Thoracic aorta (tissue), 2 donors: ENCODE data around the gene HSPA1B. TPM values are rescaled to one million over a fixed set of nuclear protein-coding genes. Genes with fewer than 3 reads are reported as not detected.
"Not testable (repeated sequence)": the region's sequence is repeated elsewhere in the genome, so short reads cannot be mapped to it uniquely, and the experiment has no call there.

Experiments used
- ATAC-seq: fragments of 150-250 bp; one replicate; pipeline ENCODE4 v1.8.0; 2017; ENCODE audit warnings: low read depth; ENCODE audit not compliant: insufficient number of reproducible peaks, low FRiP score
- DNase-seq: peaks from one replicate; pipeline ENCODE4 v3.0.0-alpha.2; 2020; ENCODE audit warnings: low spot score
- H3K27ac ChIP-seq, 2 donors: fragments of 200-600 bp; sonication (generic); 1 replicate in 1 of 2; 2 replicates in 1 of 2; pipeline ENCODE4 v1.5.1; 2016; ENCODE audit warnings: mild to moderate bottlenecking in 2 of 2, moderate library complexity in 2 of 2
- H3K27me3 ChIP-seq: fragments of 200-600 bp; sonication (generic); replicated peaks from 2 replicates; pipeline ENCODE4 v1.6.0; 2016; ENCODE audit warnings: mild to moderate bottlenecking; ENCODE audit not compliant: insufficient read depth
- H3K36me3 ChIP-seq: fragments of 200-600 bp; sonication (generic); one replicate; pipeline ENCODE4 v1.5.1; 2016
- H3K4me1 ChIP-seq, 2 donors: fragments of 200-600 bp; sonication (generic); 1 replicate in 1 of 2; 2 replicates in 1 of 2; pipeline versions ENCODE4 v1.5.1 to v1.6.0; 2016; ENCODE audit warnings: low read depth in 2 of 2, mild to moderate bottlenecking in 1 of 2; ENCODE audit not compliant: control insufficient read depth in 1 of 2
- H3K4me3 ChIP-seq: fragments of 200-600 bp; sonication (generic); 2 replicates; pipeline ENCODE4 v1.5.1; 2016; ENCODE audit warnings: mild to moderate bottlenecking
- H3K9me3 ChIP-seq: fragments of 200-600 bp; sonication (generic); 2 replicates; pipeline ENCODE4 v1.5.1; 2016
- CTCF ChIP-seq: fragments of 200-600 bp; sonication (generic); IDR thresholded peaks from one replicate; pipeline ENCODE4 v1.5.1; 2019; ENCODE audit warnings: antibody characterized with exemption
- total RNA-seq, 2 donors: library from RNA; depleted of rRNA; stranded (reverse); fragments of >200 nt; gene quantifications; one replicate each; pipeline versions ENCODE4 v1.1.0 to v1.2.3, GENCODE V29; 2016

Gene HSPA1B
- total RNA-seq, 2 donors from 2014 or later, result 178 to 262 TPM

- ATAC-seq, result no peak
- no peak for TF ChIP-seq CTCF
Observed at GRCh38 chr6:31838968-31839367, 11.4 kb downstream of the HSPA1B start.

GRCh38 chr6:31839779-31840126 is 12.2 kb downstream of the HSPA1B start:
- H3K9me3 ChIP-seq, H3K4me3 ChIP-seq, DNase-seq, H3K27ac ChIP-seq, ATAC-seq, H3K27me3 ChIP-seq: not testable (repeated sequence)
- H3K36me3 ChIP-seq, result peaks cover 40% of the 10 kb centered on the region
- H3K4me1 ChIP-seq, result peaks cover 31% of the 10 kb centered on the region in 2 donors

More at GRCh38 chr6:31838968-31839367, 11.4 kb downstream of the HSPA1B start:
- no peak for DNase-seq
- Histone ChIP-seq H3K4me1 (peaks cover 33 to 35% of the 10 kb centered on the region in 2 donors), H3K9me3 (no peaks in the 10 kb centered on the region), H3K4me3 (no peak overlapping the region), H3K36me3 (peaks cover 40% of the 10 kb centered on the region), H3K27me3 (no peaks in the 10 kb centered on the region), H3K27ac (no peak overlapping the region)

- peaks cover 14 to 15% of the 10 kb centered on the region in 2 donors for H3K4me1 ChIP-seq
- no peaks in the 10 kb centered on the region for H3K9me3 ChIP-seq
- no peak overlapping the region for H3K27ac ChIP-seq
- H3K27me3 ChIP-seq, result no peaks in the 10 kb centered on the region
- peaks cover 36% of the 10 kb centered on the region for H3K36me3 ChIP-seq
- ATAC-seq (no peak), DNase-seq (no peak)
- no peak overlapping the region for H3K4me3 ChIP-seq
- TF ChIP-seq CTCF, result no peak
Observed at GRCh38 chr6:31842053-31842452, 14.5 kb downstream of the HSPA1B start.

GRCh38 chr6:31844507-31844906 is 17.0 kb downstream of the HSPA1B start:
- Histone ChIP-seq H3K4me3 (no peak overlapping the region), H3K27ac (no peak overlapping the region), H3K4me1 (no peaks in the 10 kb centered on the region), H3K36me3 (peaks cover 14% of the 10 kb centered on the region), H3K9me3 (no peaks in the 10 kb centered on the region), H3K27me3 (no peaks in the 10 kb centered on the region)
- TF ChIP-seq CTCF, result no peak
- DNase-seq, result no peak
- ATAC-seq, result no peak

- TF ChIP-seq CTCF, result no peak
- no peak for DNase-seq
- no peak overlapping the region for H3K4me3 ChIP-seq
- no peaks in the 10 kb centered on the region for H3K36me3 ChIP-seq
- no peak for ATAC-seq
- H3K27me3 ChIP-seq, result no peaks in the 10 kb centered on the region
- no peaks in the 10 kb centered on the region for H3K4me1 ChIP-seq
- no peaks in the 10 kb centered on the region for H3K9me3 ChIP-seq
- no peak overlapping the region for H3K27ac ChIP-seq
Observed at GRCh38 chr6:31847276-31847978, 19.9 kb downstream of the HSPA1B start.
